Lung (tissue), 12 donors: ENCODE data around the gene GPR139. TPM values are rescaled to one million over a fixed set of nuclear protein-coding genes. Genes with fewer than 3 reads are reported as not detected.

Source experiments
- ATAC-seq: fragments of 200-7000 bp; cut with Tn5 transposase; one replicate; pipeline ENCODE4 v1.9.1; 2020; ENCODE audit warnings: moderate number of reproducible peaks; ENCODE audit not compliant: insufficient read depth, low FRiP score
- DNase-seq, 3 donors: peaks; one replicate each; pipeline ENCODE4 v3.0.0-alpha.2; 2013 to 2017
- H3K27ac ChIP-seq, 2 donors: one replicate each; pipeline ENCODE4 v1.5.1; 2013; ENCODE audit warnings: mild to moderate bottlenecking in 2 of 2, moderate library complexity in 2 of 2, control low read depth in 1 of 2, inconsistent platforms in 1 of 2, low read depth in 1 of 2, low read length in 1 of 2
- H3K27me3 ChIP-seq, 3 donors: one replicate each; pipeline ENCODE4 v1.5.1; 2013; ENCODE audit warnings: low read length in 2 of 3; ENCODE audit not compliant: control insufficient read depth in 3 of 3, insufficient read depth in 3 of 3
- H3K36me3 ChIP-seq, 4 donors: one replicate each; pipeline ENCODE4 v1.5.1; 2013; ENCODE audit warnings: low read length in 4 of 4, mild to moderate bottlenecking in 1 of 4, moderate library complexity in 1 of 4; ENCODE audit not compliant: control insufficient read depth in 4 of 4, insufficient read depth in 4 of 4
- H3K4me1 ChIP-seq, 5 donors: one replicate each; pipeline ENCODE4 v1.5.1; 2013; ENCODE audit warnings: low read length in 5 of 5, mild to moderate bottlenecking in 2 of 5, moderate library complexity in 1 of 5; ENCODE audit not compliant: control insufficient read depth in 5 of 5, insufficient read depth in 5 of 5
- H3K4me3 ChIP-seq: one replicate; pipeline ENCODE4 v1.5.1; 2013; ENCODE audit warnings: mild to moderate bottlenecking, control low read depth, moderate library complexity
- H3K9ac ChIP-seq, 2 donors: one replicate each; pipeline ENCODE4 v1.5.1; 2013; ENCODE audit warnings: low read length in 2 of 2, control low read depth in 1 of 2; ENCODE audit not compliant: insufficient read depth in 1 of 2
- H3K9me3 ChIP-seq, 4 donors: one replicate each; pipeline ENCODE4 v1.5.1; 2013; ENCODE audit warnings: low read length in 3 of 4, mild to moderate bottlenecking in 1 of 4, moderate library complexity in 1 of 4; ENCODE audit not compliant: control insufficient read depth in 4 of 4, insufficient read depth in 3 of 4
- CTCF ChIP-seq: IDR thresholded peaks from 2 replicates; pipeline ENCODE4 v1.5.1; 2012; ENCODE audit warnings: mild to moderate bottlenecking; ENCODE audit errors: control extremely low read depth, extremely low read depth
- WGBS, 2 donors: extraction: QIAGEN DNeasy Blood & Tissue Kit; methylation state at CpG; one replicate each; pipeline ENCODE4 v1.1.7; 2013; 5-methylcytosine and 5-hydroxymethylcytosine counted together
- polyA plus RNA-seq, 2 donors: library from polyadenylated mRNA; stranded (reverse); fragments of 200-250 nt; gene quantifications; one replicate each; pipeline ENCODE4 v1.2.1, GENCODE V29; 2013
- total RNA-seq, 2 donors: library from RNA; depleted of rRNA in 1 of 2; stranded (reverse); fragments of >200 nt in 1 of 2; gene quantifications; one replicate each; pipeline ENCODE4 v1.2.1, GENCODE V29; 2014 to 2021
- donor health status: control.
- donor health status: control.
- donor health status: Bipolar disorder and iron deficiency.
- donor health status: healthy.
- donor health status: DM: yes; HTN: yes; CAD: no.

GPR139 gene
- total and polyA plus RNA-seq, 4 donors, result not detected

GRCh38 chr16:19994466-19995170 lies 79.1 kb downstream of the GPR139 start:
- 77 to 81% methylated on average over 17 of the region's 17 CpGs for WGBS, 2 donors
- no peak overlapping the region for H3K4me3 ChIP-seq
- TF ChIP-seq CTCF, result no peak
- peak; percentile 64 to 71 (median 67) for DNase-seq
- H3K36me3 ChIP-seq, result no peaks in the 10 kb centered on the region
- H3K9ac ChIP-seq, result no peak overlapping the region
- H3K27me3 ChIP-seq, result peaks cover 0 to 3% (median 0%) of the 10 kb centered on the region in 3 donors
- peaks cover 0 to 1% (median 0%) of the 10 kb centered on the region in 4 donors for H3K9me3 ChIP-seq
- ATAC-seq, result no peak
- peaks cover 0 to 20% (median 3%) of the 10 kb centered on the region in 5 donors for H3K4me1 ChIP-seq
- H3K27ac ChIP-seq, result no peak overlapping the region

GRCh38 chr16:19991614-19992013 lies 82.1 kb downstream of the GPR139 start:
- DNase-seq, result no peak
- 60 to 66% methylated on average over 7 of the region's 7 CpGs for WGBS, 2 donors
- H3K27me3 ChIP-seq, result peaks cover 0 to 3% (median 0%) of the 10 kb centered on the region in 3 donors
- no peak overlapping the region for H3K4me3 ChIP-seq
- ATAC-seq, result no peak
- no peaks in the 10 kb centered on the region for H3K36me3 ChIP-seq
- peaks cover 0 to 8% (median 0%) of the 10 kb centered on the region in 5 donors for H3K4me1 ChIP-seq
- H3K9me3 ChIP-seq, result no peaks in the 10 kb centered on the region
- no peak for TF ChIP-seq CTCF
- no peak overlapping the region for H3K27ac ChIP-seq
- H3K9ac ChIP-seq, result no peak overlapping the region

- Histone ChIP-seq H3K36me3 (no peaks in the 10 kb centered on the region), H3K9ac (no peak overlapping the region), H3K9me3 (no peaks in the 10 kb centered on the region), H3K4me3 (no peak overlapping the region), H3K27me3 (no peaks in the 10 kb centered on the region), H3K4me1 (no peaks in the 10 kb centered on the region), H3K27ac (no peak overlapping the region)
- no peak for TF ChIP-seq CTCF
- ATAC-seq (no peak), DNase-seq (no peak)
- WGBS, 2 donors, result 79 to 88% methylated on average over 3 of the region's 3 CpGs
Measured at GRCh38 chr16:19984135-19984534, 89.6 kb downstream of the GPR139 start.

Other genes starting within 250 kb of the GPR139 start
- 10 to 100 TPM; 11.7 to 21.2 TPM for gene GPRC5B, start 189.0 kb downstream of the GPR139 start, total RNA-seq
- 1 to 10 TPM; 6.8 to 7.3 TPM for gene GPRC5B, start 189.0 kb downstream of the GPR139 start, polyA plus RNA-seq